Activated CD8-positive, alpha-beta T cell treated with anti-CD3 and anti-CD28 coated beads for 36 hours (primary cell): Measurements from ENCODE around the gene SEMA6D. TPM values are rescaled to one million over a fixed set of nuclear protein-coding genes. Genes with fewer than 3 reads are reported as not detected.

Experiments used
- ATAC-seq: fragments of 200-7000 bp; cut with Tn5 transposase; one replicate; pipeline ENCODE4 v1.10.0; 2021; ENCODE audit warnings: mild to moderate bottlenecking, moderate library complexity
- CTCF ChIA-PET: fragments of 350-600 bp; sonication (Branson Sonifier 250); formaldehyde crosslinking; loops from one replicate; lab custom pipeline; 2021; ENCODE audit warnings: antibody characterized with exemption; lab: Charles Lee
- POLR2A ChIA-PET: fragments of 350-600 bp; sonication (Branson Sonifier 250); formaldehyde crosslinking; loops from one replicate; lab custom pipeline; 2021; ENCODE audit warnings: antibody characterized with exemption; lab: Charles Lee
- DNase-seq: peaks from one replicate; pipeline ENCODE4 v3.0.0-alpha.2; 2020
- H3K27ac Mint-ChIP-seq: one replicate; pipeline ENCODE4 v1.8.0; 2021; ENCODE audit warnings: mild to moderate bottlenecking, mixed read lengths
- H3K27me3 Mint-ChIP-seq: one replicate; pipeline ENCODE4 v1.8.0; 2021; ENCODE audit warnings: mixed read lengths
- H3K36me3 Mint-ChIP-seq: one replicate; pipeline ENCODE4 v1.8.0; 2021; ENCODE audit warnings: low read depth, mixed read lengths
- H3K4me1 Mint-ChIP-seq: one replicate; pipeline ENCODE4 v1.8.0; 2021; ENCODE audit warnings: low read depth, mixed read lengths
- H3K4me3 Mint-ChIP-seq: one replicate; pipeline ENCODE4 v1.8.0; 2021; ENCODE audit warnings: mild to moderate bottlenecking, moderate library complexity, mixed read lengths
- H3K9me3 Mint-ChIP-seq: one replicate; pipeline ENCODE4 v1.8.0; 2021; ENCODE audit warnings: mixed read lengths
- intact Hi-C: fragments of 100-400 bp; cut with micrococcal nuclease; formaldehyde crosslinking; loops from one replicate; pipeline ENCODE4 v1.10.0; 2022
- total RNA-seq, 2 experiments: library from RNA; stranded (reverse); gene quantifications; one replicate each; pipeline ENCODE4 v1.2.3, GENCODE V29; 2021
- TF ChIP-seq, protein P1 (sequence below): fragments of 200-600 bp; IDR thresholded peaks from one replicate; pipeline ENCODE4 v1.8.0; 2022; ENCODE audit warnings: antibody characterized with exemption, mild to moderate bottlenecking

The SEMA6D gene
- total RNA-seq, 2 experiments from 2014 or later: not detected

GRCh38 chr15:47791161-47791560 lies 73.9 kb downstream of the SEMA6D start:
- no peak for DNase-seq
- POLR2A ChIA-PET: no interaction called here
- TF ChIP-seq, protein P1, sequence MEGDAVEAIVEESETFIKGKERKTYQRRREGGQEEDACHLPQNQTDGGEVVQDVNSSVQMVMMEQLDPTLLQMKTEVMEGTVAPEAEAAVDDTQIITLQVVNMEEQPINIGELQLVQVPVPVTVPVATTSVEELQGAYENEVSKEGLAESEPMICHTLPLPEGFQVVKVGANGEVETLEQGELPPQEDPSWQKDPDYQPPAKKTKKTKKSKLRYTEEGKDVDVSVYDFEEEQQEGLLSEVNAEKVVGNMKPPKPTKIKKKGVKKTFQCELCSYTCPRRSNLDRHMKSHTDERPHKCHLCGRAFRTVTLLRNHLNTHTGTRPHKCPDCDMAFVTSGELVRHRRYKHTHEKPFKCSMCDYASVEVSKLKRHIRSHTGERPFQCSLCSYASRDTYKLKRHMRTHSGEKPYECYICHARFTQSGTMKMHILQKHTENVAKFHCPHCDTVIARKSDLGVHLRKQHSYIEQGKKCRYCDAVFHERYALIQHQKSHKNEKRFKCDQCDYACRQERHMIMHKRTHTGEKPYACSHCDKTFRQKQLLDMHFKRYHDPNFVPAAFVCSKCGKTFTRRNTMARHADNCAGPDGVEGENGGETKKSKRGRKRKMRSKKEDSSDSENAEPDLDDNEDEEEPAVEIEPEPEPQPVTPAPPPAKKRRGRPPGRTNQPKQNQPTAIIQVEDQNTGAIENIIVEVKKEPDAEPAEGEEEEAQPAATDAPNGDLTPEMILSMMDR: no peak
- Mint-ChIP-seq H3K27me3 (peaks cover 3% of the 10 kb centered on the region), H3K36me3 (no peaks in the 10 kb centered on the region), H3K4me3 (no peak overlapping the region), H3K4me1 (no peaks in the 10 kb centered on the region), H3K27ac (no peak overlapping the region), H3K9me3 (no peaks in the 10 kb centered on the region)
- no peak for ATAC-seq
- intact Hi-C loops: no loop called here
- CTCF ChIA-PET: no interaction called here

DNA sequence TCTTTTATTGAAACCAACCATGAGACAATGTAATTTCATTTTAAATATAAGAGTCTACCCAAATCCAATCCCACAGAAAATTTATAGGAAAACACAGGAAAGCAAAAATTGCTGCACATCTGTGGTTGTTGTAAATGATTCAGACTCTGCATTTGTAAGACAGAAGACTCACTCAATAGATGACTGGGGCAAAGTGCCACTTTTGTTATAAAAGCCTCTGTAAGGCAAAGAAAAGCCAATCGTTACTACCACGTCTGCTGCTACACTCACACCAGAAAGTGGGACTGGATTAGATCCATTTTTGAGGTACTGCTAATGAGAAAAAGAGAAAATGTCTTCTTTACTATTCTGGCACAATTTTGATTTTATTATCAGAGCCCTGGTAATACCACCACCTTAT lies 74.9 kb downstream of the SEMA6D start:
- no peaks in the 10 kb centered on the region for H3K9me3 Mint-ChIP-seq
- no peak overlapping the region for H3K4me3 Mint-ChIP-seq
- no peak overlapping the region for H3K27ac Mint-ChIP-seq
- TF ChIP-seq, protein P1: no peak
- ATAC-seq (no peak), DNase-seq (no peak)
- intact Hi-C loops: no loop called here
- CTCF ChIA-PET: no interaction called here
- POLR2A ChIA-PET: no interaction called here
- H3K4me1 Mint-ChIP-seq: no peaks in the 10 kb centered on the region
- no peaks in the 10 kb centered on the region for H3K36me3 Mint-ChIP-seq
- peaks cover 3% of the 10 kb centered on the region for H3K27me3 Mint-ChIP-seq

DNA sequence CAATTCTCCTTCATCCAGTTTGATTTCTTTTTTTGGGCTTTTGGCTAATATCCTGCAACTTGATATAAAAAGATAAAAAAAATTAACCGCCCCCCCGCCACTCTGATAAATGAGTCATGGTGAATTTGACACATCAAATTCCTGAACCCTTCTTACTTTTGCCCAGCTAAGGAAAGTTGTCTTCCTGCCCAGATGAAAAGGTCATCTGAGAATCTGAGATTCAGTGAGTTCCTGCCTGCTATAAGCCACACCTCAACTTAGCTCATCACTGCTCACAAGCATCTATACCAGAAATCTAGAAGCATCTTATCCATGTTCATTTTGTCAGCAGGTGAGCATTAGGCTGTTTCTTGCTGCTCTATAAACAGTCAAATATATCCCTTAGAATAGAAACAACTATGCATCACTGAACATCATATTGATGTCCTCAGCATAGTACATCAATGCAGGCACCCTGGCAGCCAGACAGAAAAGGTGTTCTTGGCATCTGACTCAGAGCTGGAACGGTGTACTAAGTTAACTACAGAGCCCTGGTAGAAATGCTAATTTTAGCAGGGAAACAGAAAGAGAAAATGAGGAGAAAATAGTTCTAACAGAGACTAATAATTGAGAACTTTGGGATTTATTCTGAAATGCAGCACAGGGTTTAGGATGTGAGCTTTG lies 77.1 kb downstream of the SEMA6D start:
- ChIA-PET POLR2A (no interaction called here), CTCF (no interaction called here)
- Mint-ChIP-seq H3K36me3 (no peaks in the 10 kb centered on the region), H3K27ac (no peak overlapping the region), H3K27me3 (peaks cover 3% of the 10 kb centered on the region), H3K9me3 (no peaks in the 10 kb centered on the region), H3K4me3 (no peak overlapping the region), H3K4me1 (no peaks in the 10 kb centered on the region)
- TF ChIP-seq, protein P1: no peak
- no peak for ATAC-seq
- intact Hi-C loops: no loop called here
- no peak for DNase-seq

DNA sequence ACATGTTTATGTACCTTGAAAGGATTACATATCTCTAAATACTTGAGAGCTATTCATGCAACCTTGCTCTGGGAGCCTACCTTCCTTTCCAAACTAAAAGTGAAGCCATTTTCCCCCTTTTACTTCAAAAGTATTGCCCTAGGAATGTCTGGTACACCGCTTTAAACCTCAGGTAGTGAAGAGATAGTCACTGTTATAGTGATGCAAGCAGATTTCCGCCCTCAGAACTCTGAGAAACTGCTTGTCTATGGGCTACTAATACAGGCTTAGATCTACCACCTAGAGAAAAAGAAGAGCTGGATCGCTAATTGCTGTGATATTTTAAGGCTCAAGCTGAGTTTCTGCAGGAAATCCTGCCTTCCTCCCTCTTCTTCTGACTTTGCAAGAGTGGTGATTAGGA lies 78.6 kb downstream of the SEMA6D start:
- TF ChIP-seq, protein P1: no peak
- H3K4me3 Mint-ChIP-seq: no peak overlapping the region
- no peak for ATAC-seq
- H3K36me3 Mint-ChIP-seq: no peaks in the 10 kb centered on the region
- peaks cover 3% of the 10 kb centered on the region for H3K27me3 Mint-ChIP-seq
- H3K4me1 Mint-ChIP-seq: no peaks in the 10 kb centered on the region
- DNase-seq: no peak
- intact Hi-C loops: no loop called here
- H3K9me3 Mint-ChIP-seq: no peaks in the 10 kb centered on the region
- H3K27ac Mint-ChIP-seq: no peak overlapping the region
- CTCF ChIA-PET: no interaction called here
- POLR2A ChIA-PET: no interaction called here

DNA sequence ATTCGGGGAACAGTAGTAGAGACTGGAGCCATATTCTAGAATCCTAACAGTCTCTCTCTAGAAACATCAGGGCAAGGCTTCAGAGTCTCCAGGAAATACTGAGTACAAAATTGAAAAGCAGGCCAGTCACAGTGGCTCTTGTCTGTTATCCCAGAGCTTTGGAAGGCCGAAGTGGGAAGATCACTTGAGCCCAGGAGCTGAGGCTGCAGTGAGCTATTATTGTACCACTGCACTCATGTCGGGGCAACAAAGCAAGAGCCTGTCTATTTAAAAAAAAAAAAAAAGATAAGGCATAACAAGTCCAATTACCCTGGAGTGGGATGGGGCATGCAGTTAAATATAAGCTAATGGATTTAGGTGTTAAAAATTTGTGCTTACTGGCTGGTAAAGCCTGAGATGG lies 79.0 kb downstream of the SEMA6D start:
- intact Hi-C loops: no loop called here
- Mint-ChIP-seq H3K36me3 (no peaks in the 10 kb centered on the region), H3K4me3 (no peak overlapping the region), H3K27me3 (peaks cover 3% of the 10 kb centered on the region), H3K27ac (no peak overlapping the region), H3K4me1 (no peaks in the 10 kb centered on the region), H3K9me3 (no peaks in the 10 kb centered on the region)
- DNase-seq: no peak
- TF ChIP-seq, protein P1: no peak
- no peak for ATAC-seq
- POLR2A ChIA-PET: no interaction called here
- CTCF ChIA-PET: no interaction called here
